Measurements from ENCODE around the gene USP47.

The USP47 gene

DNA sequence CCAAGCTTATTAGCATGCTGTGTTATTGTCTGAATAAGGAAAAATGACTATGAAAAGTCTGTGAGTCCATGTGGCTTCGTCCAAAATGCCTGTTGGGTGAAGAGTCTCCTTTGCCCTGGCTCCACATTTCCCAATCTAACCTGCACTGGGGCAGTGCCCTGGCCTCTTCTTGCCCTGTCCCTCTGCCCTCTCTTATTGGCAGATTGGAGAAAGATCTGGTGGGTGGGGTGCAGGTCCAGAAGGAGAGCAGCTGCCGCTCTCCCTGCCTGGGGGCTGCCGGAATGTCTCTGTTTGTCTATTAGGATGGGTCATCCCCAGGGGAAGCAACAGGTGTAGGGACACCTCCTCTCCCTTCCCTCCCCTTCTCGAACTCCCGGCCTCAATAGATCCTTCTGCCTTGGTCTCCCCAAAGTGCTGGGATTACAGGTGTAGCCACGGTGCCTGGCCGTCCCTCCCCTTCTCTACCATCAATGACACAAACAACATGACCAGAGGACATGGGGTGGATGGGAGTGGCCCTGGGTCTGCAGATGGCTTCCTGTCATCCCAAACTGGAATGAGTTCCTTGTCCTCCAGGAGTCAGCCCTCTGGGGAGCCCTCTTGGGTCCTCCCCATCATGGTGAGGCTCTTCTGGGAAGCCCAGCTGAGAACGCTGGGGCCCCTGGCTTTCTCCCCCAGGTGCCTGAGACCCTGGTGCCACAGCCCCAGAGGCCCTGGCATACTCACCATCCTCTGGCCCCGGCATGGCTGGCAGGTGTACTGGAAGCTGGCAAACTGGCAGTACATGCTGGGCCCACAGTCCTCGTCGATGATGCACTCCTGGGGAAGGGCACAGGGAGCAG, 126.1 kb downstream of the USP47 start:
- no peak for DNase-seq (ENCODE audit: low spot score)

DNA sequence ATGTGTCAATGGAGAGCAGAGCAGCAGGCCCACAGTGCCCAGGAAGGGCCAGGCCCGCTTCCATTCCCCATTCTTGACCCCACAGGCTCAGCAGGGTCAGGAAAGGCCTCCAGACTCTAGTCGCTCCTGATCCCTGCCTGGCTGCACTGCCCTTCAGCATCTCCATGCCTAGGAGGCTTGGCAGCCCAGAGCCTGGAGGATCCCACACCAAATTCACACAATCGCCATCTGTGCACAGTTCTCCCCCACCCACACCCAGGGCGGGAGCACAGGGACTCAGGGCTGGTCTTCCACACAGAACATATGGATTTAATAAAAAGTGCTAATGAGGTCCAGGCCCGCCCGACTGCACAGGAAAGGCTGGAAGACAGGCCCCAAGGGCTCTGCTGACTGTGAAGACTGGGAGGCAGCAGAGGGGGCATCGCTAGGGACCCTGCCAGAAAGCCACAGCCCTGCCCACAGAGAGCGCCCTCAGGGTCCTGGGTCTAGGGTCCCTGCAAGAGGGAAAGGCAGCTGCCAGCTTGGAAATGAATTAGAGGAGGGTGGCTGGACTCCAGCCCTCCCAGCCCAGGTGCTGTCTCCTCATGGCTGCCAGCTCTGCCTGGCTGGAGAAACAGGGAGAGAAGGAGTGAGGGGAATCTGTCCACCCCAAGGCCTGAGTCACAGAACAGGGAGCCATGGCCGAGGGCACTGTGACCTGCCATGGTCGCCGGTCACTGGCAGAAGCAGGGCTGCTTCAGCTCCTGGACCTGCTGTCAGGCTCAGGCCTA, 126.9 kb downstream of the USP47 start:
- no peak for DNase-seq (ENCODE audit: low spot score)

DNA sequence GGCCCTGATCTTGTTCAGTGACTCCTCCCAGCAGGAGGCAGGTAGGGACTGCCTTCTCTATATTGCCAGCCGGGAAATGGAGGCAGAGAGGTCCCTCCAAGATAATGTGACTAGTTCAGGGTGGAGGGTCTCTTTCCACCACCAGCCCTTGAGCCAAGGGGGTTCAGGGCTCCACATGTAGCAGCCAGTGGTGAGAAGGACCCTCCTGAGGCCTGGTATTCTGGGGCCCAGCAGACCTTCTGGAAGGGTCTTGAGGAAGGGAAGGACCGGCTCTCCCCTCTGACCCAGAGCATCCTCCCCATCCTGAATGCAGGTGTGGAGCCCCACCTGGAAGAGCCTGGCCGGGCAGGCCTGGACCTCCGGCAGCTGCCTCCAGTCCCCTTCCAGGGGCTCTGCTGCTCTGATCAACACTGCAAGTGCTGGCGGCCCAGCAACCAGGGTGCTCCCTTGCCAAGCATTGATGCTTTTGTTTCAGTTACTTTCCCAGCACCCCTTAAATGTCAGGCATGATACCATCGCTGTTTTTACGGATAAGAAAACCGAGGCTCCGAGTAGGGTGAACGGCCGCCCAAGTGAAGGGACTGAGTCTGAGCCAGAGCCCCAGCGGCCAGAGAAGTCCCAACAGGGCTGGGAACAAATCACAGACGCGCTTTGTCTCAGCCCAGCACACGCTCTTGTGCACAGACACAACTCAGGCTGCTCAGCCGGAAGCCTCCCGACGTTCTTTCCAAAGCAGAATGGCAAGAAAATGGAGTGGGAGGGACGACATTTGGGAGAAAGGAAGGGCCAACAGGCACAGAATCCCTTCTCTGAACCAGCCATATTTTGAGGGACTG, 127.8 kb downstream of the USP47 start:
- no peak for DNase-seq (ENCODE audit: low spot score)

DNA sequence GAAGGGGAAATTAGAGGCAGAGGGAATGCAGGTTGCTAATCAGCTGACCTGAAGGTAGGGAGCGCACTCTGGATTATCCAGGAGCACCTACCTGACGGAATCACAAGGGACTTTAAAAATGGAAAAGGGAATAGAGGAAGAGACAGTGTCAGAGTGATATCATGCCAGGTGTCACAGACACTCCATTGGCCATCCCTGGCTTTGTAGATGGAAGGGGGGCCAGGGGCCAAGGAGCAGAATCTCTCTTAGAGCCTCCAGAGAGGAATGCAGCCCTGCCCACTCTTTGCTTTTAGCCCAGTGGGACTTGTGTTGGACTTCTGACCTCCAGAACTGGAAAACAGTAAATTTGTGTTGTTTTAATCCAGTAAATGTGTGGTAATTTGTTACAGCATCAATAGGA, 128.8 kb downstream of the USP47 start:
- DNase-seq (ENCODE audit: low spot score) = no peak

DNA sequence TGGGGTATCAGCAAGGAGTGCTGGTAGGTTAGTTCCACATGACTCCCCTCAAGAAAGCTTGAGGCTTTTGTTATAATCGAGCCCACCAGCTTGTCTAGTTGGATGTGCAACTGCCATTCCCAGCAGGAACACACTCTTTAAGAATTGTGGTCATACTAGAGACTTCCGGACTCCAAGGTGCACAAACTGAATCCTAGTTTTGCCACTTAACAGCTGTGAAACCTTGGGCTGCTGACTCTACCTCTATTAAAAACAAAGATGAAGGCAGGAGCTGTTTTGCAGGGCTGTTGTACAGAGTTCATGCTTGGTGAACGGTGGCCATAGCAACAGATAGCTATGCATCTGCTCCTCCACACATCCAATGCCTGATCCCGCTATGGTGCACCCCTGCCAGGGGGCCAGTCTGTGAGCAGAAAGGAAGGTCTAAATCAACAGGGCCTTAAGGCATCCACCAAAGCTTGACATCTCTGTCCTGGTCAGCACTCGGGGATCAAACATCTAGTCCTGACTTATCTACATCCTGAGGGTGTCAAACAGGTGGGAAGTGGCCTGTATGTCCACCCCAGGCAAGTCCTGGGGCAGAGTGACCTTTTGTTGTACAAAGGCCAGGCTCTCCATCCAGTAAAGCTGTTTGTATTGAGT, 130.3 kb downstream of the USP47 start:
- DNase-seq (ENCODE audit: low spot score) = no peak

DNA sequence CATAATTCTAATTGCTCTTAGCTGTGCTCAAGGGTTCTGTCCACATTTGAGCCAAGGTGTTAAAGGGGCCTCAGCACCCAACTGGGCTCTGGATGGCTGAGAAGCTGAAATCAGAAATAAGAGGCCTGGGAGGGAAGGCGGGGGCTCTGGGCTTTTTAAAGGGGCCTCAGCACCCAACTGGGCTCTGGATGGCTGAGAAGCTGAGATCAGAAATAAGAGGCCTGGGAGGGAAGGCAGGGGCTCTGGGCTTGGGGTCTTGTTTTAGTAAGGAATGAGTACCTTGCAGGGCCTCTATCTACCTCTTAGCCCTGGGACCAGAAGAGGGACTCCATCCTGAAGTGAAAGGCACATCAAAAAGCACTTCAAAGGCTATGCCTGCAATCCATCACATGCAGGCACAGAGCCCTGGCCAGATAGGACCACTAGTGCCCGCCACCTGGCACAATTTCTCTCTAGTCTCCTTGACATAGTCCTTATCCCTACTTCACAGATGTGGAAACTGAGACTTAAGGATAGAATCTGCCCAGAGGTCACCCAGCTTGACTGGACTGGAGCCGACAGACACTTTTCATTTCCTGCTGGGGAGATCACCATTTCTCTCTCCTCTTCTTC, 131.1 kb downstream of the USP47 start:
- DNase-seq (ENCODE audit: low spot score) = no peak

DNA sequence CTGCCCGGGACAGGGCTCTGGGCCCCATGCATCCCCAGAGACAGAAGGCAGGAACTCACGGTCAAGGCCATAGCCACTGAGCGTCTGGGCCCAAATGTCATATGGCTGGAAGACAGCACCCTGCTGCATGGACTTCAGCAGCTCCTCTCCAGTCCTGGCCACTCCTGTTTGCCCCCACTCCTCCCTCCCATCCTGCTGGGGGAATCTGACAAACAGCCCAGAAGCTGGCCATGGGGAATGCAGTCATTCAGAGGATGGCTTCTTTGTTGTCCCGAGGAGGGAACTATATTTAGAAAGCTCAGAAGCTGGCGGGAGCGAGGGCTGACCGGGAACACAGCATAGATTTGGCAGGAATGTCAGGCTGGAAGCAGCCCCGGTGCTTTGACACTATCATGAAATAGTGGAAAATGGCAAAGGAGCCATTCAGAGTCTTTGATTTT, 131.6 kb downstream of the USP47 start:
- DNase-seq (ENCODE audit: low spot score) = no peak

DNA sequence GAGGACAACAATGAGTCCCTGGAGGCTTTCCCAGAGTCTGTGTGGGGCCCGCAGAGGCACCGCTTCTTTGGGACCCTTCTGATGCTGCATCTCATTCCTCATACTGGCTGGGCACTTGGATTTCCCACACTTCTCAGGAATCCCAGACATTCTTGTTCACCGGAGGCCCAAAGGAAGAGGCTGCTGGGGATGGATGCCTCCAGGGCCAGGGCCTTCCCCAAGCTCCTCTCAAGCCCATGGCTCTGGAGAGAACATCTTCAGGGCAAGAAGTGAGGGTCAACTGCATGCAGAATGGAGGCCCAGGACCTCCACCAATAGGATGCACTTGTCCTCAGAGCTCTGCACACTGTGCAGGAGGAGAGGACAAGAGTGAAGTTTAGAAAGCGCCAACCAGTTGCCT, 132.1 kb downstream of the USP47 start:
- no peak for DNase-seq (ENCODE audit: low spot score)

DNA sequence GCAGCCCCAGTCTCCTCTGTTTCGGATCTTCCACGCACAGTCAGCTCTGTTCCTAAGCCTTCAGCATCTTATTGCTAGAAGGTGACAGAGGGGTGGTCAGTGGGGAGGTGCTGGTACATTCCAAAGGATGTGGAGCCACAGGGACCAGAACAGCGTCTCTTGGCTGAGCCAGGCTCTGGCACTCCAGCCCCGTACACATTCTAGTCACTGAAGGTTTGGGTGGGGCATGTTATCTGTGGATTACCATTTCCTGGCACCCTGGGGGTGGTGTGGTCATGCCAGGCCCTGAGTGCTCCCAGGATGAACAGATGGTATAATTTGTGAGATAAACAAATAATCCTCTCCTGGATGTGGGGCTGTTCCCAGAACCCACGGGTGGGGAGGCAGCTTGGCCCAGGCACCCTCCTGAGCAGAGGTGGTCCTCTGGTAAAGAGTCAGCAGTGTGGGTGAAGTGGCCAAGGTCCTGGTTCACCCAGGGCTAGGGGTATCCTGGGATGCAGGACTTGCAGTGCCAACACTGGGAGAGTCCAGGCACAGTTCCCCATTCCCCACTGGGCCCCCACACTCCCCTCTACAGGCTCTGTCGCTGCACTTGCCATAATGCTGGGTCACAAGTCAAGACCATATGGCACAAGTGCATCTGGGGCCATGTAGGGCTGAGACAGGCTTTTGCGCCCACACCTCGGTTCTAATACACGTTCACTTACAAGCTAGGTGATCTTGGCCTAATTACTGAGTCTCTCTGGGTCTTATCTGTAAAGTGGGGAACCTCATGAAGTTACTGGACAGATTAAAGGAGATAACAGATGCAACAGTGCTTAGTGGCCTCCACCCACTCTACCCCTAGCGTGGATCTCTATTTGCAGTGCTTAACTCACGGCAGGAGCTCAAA, 133.7 kb downstream of the USP47 start:
- DNase-seq (ENCODE audit: low spot score) = no peak

DNA sequence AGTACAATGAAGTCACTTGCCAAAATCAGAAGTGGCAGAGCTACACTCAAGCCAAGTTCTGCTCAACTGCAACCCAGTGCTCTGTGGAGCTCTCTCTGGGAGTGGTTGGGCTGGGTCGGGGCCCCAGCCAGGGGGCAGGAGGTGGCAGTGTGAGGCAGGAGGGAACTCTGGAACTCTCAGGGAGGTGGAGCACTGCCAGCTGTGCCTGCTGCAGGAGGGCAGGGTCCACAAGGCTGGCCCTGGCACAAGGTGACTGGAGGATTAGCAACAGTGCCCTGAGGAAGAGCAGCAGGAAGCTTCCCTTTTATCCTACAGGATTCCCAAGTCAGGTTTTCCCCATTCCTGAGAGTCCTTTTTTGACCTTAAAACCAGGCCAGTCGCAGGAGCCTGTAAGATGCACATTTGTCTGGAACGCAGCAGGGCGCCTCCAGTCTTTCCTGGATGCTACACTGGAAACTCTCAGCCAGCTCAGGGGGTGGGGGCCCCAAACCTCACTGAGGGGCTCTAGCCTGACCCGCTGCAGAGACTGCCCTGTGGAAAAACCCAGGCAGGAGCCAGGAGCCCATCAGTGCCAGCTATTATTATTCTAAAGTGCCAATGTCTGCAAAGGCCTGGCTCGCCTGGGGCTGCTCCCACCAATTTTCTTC, 134.8 kb downstream of the USP47 start:
- DNase-seq (ENCODE audit: low spot score) = no peak

DNA sequence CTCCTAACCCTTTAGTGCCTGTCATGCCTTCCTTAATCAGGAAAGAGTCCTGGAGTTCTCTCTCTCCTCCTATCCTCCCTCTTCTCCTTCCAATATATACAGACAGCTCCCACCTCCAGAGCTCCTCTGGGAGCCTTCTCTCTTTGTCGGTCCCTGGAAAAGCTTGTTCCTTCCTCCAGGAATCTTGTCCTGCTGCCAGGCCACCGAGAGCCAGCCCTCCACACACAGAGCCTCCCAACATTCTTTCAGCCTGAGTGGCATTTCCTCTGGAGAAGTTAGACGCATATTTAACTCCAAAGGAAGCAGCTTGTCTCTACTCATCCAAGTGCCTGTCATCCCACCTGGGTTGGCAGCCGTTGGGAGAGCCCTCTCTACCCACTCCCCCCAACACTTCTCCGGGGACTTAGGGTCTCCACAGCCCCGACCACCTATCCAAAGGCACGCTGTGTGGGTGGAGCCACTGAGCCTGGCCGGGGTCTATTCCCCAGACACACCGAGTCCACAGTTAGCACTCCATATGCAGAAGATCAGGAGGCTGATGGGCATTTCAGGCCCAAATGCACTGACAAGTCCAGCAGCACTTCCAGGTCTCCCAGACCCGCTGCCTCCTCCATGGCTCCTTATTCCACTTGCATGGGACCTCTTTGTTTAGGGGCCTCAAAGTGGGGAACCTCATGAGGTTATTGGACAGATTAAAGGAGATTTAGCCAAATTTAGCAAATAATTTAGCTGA, 135.6 kb downstream of the USP47 start:
- DNase-seq (ENCODE audit: low spot score) = no peak

DNA sequence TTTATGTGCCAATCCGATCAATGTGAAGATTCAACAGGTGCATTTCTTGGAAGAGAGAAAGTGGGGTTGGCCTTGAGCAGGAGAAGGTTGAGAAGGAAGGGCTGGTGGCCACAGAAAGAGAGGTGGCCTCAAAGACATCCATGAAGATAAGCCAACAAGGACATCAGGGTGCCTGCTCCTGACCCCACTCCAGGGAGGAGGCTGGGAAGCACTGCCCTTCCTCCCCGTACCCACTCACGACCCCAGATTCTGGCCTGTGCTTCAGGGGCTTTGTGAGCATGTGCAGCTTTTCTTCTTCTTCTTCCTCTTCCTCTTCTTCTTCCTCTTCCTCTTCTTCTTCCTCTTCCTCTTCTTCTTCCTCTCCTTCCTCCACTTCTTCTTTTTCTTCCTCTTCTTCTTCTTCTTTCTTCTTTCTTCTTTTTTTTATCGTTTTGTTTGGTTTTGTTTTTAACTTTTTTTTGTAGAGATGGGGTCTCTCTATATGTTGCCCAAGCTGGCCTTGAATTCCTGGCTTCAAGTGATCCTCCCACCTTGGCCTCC, 136.4 kb downstream of the USP47 start:
- DNase-seq (ENCODE audit: low spot score) = no peak

DNA sequence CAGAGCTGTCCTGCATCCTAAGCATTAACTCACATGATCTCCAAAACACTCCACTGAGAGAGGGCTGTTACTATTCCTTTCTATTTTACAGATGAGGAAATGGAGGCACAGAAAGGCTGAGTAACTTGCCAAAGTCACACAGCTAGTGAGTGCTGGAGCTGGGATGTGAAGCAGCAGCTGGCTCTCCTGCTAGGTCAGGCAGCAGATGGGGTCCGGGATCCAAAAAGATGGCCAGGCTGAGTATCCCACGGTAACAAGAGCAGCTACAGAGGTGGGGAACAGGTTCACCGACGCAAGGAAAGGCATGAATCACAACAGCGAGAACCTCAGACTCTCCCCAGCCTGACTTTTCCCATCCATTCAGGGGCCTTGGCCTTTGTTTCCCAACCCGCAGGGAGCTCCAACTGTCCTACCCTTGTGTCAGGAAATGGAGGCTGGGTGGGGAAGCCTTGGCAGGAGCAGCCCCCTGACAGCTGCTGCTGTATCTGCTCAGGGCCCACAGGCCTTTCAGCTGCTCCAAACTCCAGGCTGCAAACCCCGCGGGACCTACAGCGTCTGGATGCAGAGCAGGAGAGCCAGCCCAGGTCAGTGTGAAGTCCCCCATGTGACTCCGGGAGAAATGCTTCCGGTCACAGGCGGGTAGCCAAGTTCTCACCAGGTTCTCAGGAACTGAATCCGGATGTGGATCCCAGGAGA, 137.2 kb downstream of the USP47 start:
- no peak for DNase-seq (ENCODE audit: low spot score)

DNA sequence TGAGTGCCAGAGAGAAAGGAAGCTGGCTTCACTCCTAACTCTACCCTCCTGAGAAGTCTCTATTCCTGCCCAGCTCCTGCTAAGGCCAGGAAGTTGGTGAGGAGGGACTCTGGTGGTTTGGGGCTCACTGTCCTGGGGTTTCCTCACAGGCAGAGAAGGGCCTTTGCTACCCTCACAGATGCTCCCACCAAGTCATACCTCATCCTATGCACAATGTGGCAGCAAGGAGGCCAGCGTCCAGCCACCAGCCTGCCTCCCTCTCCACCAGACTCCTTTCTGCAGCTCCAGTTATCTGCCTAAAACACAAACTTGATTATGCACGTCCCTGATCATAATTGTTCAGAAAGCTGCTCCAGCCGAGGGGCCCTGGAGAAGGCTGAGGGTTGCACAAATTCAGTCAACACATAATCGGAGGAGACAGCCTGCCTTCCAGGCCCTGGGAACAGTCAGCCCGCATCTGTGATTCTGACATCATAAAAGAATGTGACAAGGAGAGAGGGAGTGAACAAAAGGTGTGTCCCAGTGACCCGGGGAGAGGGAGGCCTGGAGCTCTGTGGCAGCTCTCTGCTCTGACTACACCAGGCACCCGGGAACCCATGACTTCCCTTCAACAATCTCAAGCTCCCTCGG, 137.8 kb downstream of the USP47 start:
- DNase-seq (ENCODE audit: low spot score) = no peak

DNA sequence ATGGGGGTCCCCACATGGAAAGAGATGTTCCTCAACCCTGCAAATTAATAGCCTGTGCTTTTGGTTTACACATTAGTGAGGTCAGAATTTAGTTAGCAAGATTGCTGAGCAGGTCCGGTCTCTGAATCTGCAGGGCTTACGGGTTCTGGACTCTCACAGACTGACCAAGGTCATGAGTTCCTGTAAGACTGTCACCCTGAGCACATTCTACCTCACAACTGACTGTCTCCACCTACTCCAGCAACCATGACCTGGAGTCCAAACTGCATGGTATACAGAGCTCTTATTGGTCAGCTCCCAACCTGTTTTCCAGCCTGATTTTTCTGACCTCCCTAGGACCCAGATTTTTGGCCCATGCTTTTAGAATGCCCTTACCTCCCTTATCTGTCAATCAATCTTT, 138.4 kb downstream of the USP47 start:
- DNase-seq (ENCODE audit: low spot score) = no peak

DNA sequence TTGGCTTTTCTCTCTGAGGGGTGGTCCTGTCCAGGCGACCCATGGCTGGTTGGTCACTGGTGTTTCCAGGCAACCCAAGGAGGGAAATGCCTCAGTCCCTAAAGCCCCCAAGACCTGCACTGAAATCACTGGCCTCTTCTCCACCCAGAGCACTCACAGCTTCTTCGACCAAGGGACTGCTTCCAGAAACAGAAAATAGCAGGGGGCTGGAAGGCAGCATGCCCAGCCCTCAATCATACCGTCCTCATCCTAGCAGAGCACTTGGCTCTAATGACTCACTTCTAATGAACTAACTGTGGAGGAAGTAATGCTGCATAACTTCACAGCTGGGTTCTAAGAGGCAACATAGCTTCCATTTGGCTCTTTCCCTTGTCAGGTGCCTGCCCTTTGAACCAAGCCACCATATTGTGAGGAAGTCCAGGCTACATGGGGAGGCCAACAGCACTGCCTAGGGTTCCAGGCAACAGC, 139.1 kb downstream of the USP47 start:
- no peak for DNase-seq (ENCODE audit: low spot score)

DNA sequence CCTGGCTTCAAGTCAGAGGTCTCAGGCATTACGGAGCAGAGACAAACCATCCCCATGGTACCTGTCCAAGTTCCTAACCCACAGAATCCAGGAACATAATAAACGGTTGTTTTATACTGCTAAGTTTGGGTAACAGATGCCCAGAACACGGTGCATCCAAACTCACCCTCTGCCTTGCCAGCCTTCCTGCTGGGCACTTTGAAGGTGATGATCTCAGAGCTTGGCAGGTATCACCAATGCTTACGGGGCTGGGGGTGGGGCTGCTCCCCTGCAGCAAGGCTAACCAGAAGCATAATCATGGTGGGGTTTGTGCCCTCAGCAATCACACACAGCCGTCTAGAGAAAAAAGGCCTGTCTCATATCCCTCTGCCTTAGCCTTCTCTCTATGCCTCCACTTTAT, 139.6 kb downstream of the USP47 start:
- no peak for DNase-seq (ENCODE audit: low spot score)

DNA sequence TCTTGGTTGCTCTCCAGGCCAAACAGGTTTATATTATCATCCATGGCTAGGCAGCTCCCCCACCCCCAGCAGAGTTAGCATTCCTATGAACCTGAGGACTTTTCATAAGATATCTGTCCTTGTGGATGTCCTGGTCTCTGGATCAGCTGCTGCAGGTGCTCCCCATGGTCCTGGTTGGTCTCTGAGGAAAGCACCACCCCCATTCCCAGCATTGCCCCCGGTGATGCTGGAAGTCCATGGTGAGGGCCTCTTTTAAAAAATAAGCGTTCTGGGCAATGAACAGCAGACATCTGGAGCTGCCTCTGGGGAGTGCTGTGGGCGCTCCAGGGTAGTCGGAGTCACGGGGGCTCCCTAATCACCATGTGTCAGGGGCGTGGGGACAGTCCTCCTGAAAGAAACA, 140.1 kb downstream of the USP47 start:
- no peak for DNase-seq (ENCODE audit: low spot score)

Data from germinal center (tissue), 1 donor.